RPMI8226 (cell line): ENCODE results near the gene YEATS2.

Experiments used
- DNase-seq: peaks from one replicate; pipeline ENCODE4 v3.0.0-alpha.2; 2015

The YEATS2 gene

GRCh38 chr3:183845608-183846288 is 148.2 kb downstream of the YEATS2 start:
- no peak for DNase-seq

GRCh38 chr3:183854318-183855035 is 156.9 kb downstream of the YEATS2 start:
- DNase-seq = no peak

- no peak for DNase-seq
These were observed 160.3 kb downstream of the YEATS2 start for GRCh38 chr3:183857863-183858262.
